Neural progenitor cell (in vitro differentiated cells): ENCODE data around the gene IKZF3. TPM values are rescaled to one million over a fixed set of nuclear protein-coding genes. Genes with fewer than 3 reads are reported as not detected.

ENCODE experiments used
- DNase-seq: peaks from one replicate; pipeline ENCODE4 v3.0.0-alpha.2; 2016; ENCODE audit warnings: low spot score
- H2AFZ ChIP-seq: fragments of 200-600 bp; sonication (generic); replicated peaks from 2 replicates; pipeline ENCODE4 v1.6.1; 2016; ENCODE audit warnings: antibody characterized with exemption
- H3F3A ChIP-seq: fragments of 200-600 bp; sonication (generic); 2 replicates; pipeline ENCODE4 v1.6.1; 2016; ENCODE audit warnings: antibody characterized with exemption, low read depth
- H3K27ac ChIP-seq: fragments of 200-600 bp; sonication (generic); 2 replicates; pipeline ENCODE4 v1.5.1; 2016; ENCODE audit warnings: mild to moderate bottlenecking
- H3K27me3 ChIP-seq: fragments of 200-600 bp; sonication (generic); 2 replicates; pipeline ENCODE4 v1.6.1; 2016; ENCODE audit warnings: mild to moderate bottlenecking, moderate library complexity
- H3K36me3 ChIP-seq: fragments of 200-600 bp; sonication (generic); 2 replicates; pipeline ENCODE4 v1.5.1; 2016
- H3K4me1 ChIP-seq: fragments of 200-600 bp; sonication (generic); 2 replicates; pipeline ENCODE4 v1.6.1; 2016; ENCODE audit warnings: mixed run types
- H3K4me2 ChIP-seq: fragments of 200-600 bp; sonication (generic); 2 replicates; pipeline ENCODE4 v1.6.1; 2016
- H3K4me3 ChIP-seq: fragments of 200-600 bp; sonication (generic); 2 replicates; pipeline ENCODE4 v1.5.1; 2016
- H3K79me2 ChIP-seq: fragments of 200-600 bp; sonication (generic); 2 replicates; pipeline ENCODE4 v1.6.1; 2016; ENCODE audit warnings: low read depth
- H3K9ac ChIP-seq: fragments of 200-600 bp; sonication (generic); 2 replicates; pipeline ENCODE4 v1.6.1; 2016
- H3K9me3 ChIP-seq: fragments of 200-600 bp; sonication (generic); 2 replicates; pipeline ENCODE4 v1.5.1; 2016; ENCODE audit warnings: low read depth
- H4K20me1 ChIP-seq: fragments of 200-600 bp; sonication (generic); 2 replicates; pipeline ENCODE4 v1.6.1; 2016; ENCODE audit warnings: low read depth
- H3K27ac Mint-ChIP-seq: 3 replicates; pipeline ENCODE4 v1.8.0; 2021; ENCODE audit warnings: mixed read lengths
- H3K27me3 Mint-ChIP-seq: 2 replicates; pipeline ENCODE4 v1.8.0; 2022; ENCODE audit warnings: low read depth, mild to moderate bottlenecking, inconsistent platforms, moderate library complexity, mixed read lengths; ENCODE audit not compliant: insufficient read depth
- H3K36me3 Mint-ChIP-seq: 3 replicates; pipeline ENCODE4 v1.8.0; 2021; ENCODE audit warnings: mixed read lengths
- H3K4me1 Mint-ChIP-seq: 3 replicates; pipeline ENCODE4 v1.8.0; 2021; ENCODE audit warnings: mixed read lengths
- H3K4me3 Mint-ChIP-seq: 3 replicates; pipeline ENCODE4 v1.8.0; 2021; ENCODE audit warnings: mild to moderate bottlenecking, moderate library complexity, mixed read lengths
- H3K9me3 Mint-ChIP-seq: 3 replicates; pipeline ENCODE4 v1.8.0; 2020; ENCODE audit warnings: mixed read lengths
- CTCF ChIP-seq: fragments of 200-600 bp; sonication (generic); IDR thresholded peaks from 2 replicates; pipeline ENCODE4 v1.5.1; 2017; ENCODE audit warnings: antibody characterized with exemption, mild to moderate bottlenecking
- EZH2 ChIP-seq: fragments of 200-600 bp; sonication (generic); IDR thresholded peaks from 2 replicates; pipeline ENCODE4 v1.6.1; 2017; ENCODE audit warnings: antibody characterized with exemption, mild to moderate bottlenecking, moderate library complexity
- EZH2phosphoT487 ChIP-seq: fragments of 200-600 bp; sonication (generic); IDR thresholded peaks from 2 replicates; pipeline ENCODE4 v1.6.1; 2017; ENCODE audit warnings: antibody characterized with exemption
- total RNA-seq: library from RNA; depleted of rRNA; stranded (reverse); fragments of >200 nt; gene quantifications from 2 replicates; pipeline ENCODE4 v1.2.3, GENCODE V29; 2015; ENCODE audit warnings: low replicate concordance

The IKZF3 gene
- total RNA-seq, 1 donor from 2014 or later, result not detected

GRCh38 chr17:39845052-39845846, 18.9 kb downstream of the IKZF3 start:
- H3K79me2 ChIP-seq, result no peaks in the 10 kb centered on the region
- H3K4me3 ChIP-seq, result no peak overlapping the region
- Mint-ChIP-seq H3K4me1 (no peaks in the 10 kb centered on the region), H3K36me3 (no peaks in the 10 kb centered on the region), H3K27ac (no peak overlapping the region), H3K9me3 (no peaks in the 10 kb centered on the region), H3K4me3 (no peak overlapping the region), H3K27me3 (peaks cover 7% of the 10 kb centered on the region)
- no peak overlapping the region for H3K4me2 ChIP-seq
- no peaks in the 10 kb centered on the region for H4K20me1 ChIP-seq
- TF ChIP-seq CTCF (no peak), EZH2 (no peak), EZH2phosphoT487 (no peak)
- H3K36me3 ChIP-seq, result no peaks in the 10 kb centered on the region
- H2AFZ ChIP-seq, result no peak overlapping the region
- DNase-seq, result no peak
- H3K9me3 ChIP-seq, result no peaks in the 10 kb centered on the region
- no peaks in the 10 kb centered on the region for H3K27me3 ChIP-seq
- H3K9ac ChIP-seq, result no peak overlapping the region
- no peaks in the 10 kb centered on the region for H3K4me1 ChIP-seq
- no peak overlapping the region for H3K27ac ChIP-seq
- peaks cover 7% of the 10 kb centered on the region for H3F3A ChIP-seq

- Histone ChIP-seq H3K4me1 (no peaks in the 10 kb centered on the region), H2AFZ (no peak overlapping the region), H3K27me3 (no peaks in the 10 kb centered on the region), H3K36me3 (no peaks in the 10 kb centered on the region), H3K27ac (no peak overlapping the region), H3K9me3 (peaks cover 8% of the 10 kb centered on the region), H3K4me3 (no peak overlapping the region), H3K79me2 (no peaks in the 10 kb centered on the region), H3F3A (no peaks in the 10 kb centered on the region), H4K20me1 (no peaks in the 10 kb centered on the region), H3K9ac (no peak overlapping the region), H3K4me2 (no peak overlapping the region)
- no peak for TF ChIP-seq EZH2phosphoT487
- TF ChIP-seq EZH2, result no peak
- no peak for TF ChIP-seq CTCF
- H3K4me3 Mint-ChIP-seq, result no peak overlapping the region
- peaks cover 2% of the 10 kb centered on the region for H3K27me3 Mint-ChIP-seq
- no peak overlapping the region for H3K27ac Mint-ChIP-seq
- DNase-seq, result no peak
- H3K4me1 Mint-ChIP-seq, result no peaks in the 10 kb centered on the region
- peaks cover 5% of the 10 kb centered on the region for H3K9me3 Mint-ChIP-seq
- no peaks in the 10 kb centered on the region for H3K36me3 Mint-ChIP-seq
Observed at GRCh38 chr17:39841134-39841683, 22.9 kb downstream of the IKZF3 start.

DNA sequence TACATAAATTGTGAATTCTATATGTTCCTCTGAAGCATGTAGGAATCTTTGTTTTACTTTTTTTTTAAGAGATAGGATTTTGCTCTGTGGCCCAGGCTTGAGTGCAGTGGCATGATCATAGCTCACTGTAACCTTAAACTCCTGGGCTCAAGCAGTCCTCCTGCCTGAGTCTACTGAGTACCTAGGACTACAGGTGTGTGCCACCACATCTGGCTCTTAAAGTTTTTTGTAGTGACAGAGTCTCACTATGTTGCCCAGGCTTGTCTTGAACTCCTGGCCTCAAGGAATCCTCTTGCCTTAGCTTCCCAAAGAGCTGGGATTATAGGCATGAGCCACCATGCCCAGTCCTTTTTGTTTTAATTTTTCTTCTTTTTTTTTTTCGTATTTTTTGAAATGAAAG, 25.3 kb downstream of the IKZF3 start:
- Histone ChIP-seq H3K79me2 (no peaks in the 10 kb centered on the region), H3K4me2 (no peak overlapping the region), H2AFZ (no peak overlapping the region), H3K36me3 (no peaks in the 10 kb centered on the region), H4K20me1 (no peaks in the 10 kb centered on the region), H3K27me3 (no peaks in the 10 kb centered on the region), H3K4me3 (no peak overlapping the region), H3K9me3 (peaks cover 8% of the 10 kb centered on the region), H3K27ac (no peak overlapping the region), H3K9ac (no peak overlapping the region), H3F3A (no peaks in the 10 kb centered on the region), H3K4me1 (no peaks in the 10 kb centered on the region)
- Mint-ChIP-seq H3K4me1 (no peaks in the 10 kb centered on the region), H3K36me3 (no peaks in the 10 kb centered on the region), H3K9me3 (peaks cover 9% of the 10 kb centered on the region), H3K4me3 (no peak overlapping the region), H3K27ac (no peak overlapping the region), H3K27me3 (peaks cover 5% of the 10 kb centered on the region)
- DNase-seq, result no peak
- TF ChIP-seq EZH2phosphoT487 (no peak), CTCF (no peak), EZH2 (no peak)
